Astrocyte (in vitro differentiated cells and primary cell): ENCODE results near the gene EDN3. TPM values are rescaled to one million over a fixed set of nuclear protein-coding genes. Genes with fewer than 3 reads are reported as not detected.
"Not testable (repeated sequence)": the region's sequence is repeated elsewhere in the genome, so short reads cannot be mapped to it uniquely, and the experiment has no call there.

ENCODE experiments used
- DNase-seq: peaks from one replicate; pipeline ENCODE4 v3.0.0-alpha.2; 2010; ENCODE audit warnings: low read depth
- FAIRE-seq: peaks from 2 replicates; lab custom pipeline; 2011; peaks lifted over from hg19 to GRCh38; lab: Jason Lieb, UNC
- H2AFZ ChIP-seq: 2 replicates; pipeline ENCODE4 v1.6.0; 2012; ENCODE audit warnings: low read depth, low read length, inconsistent platforms
- H3K27ac ChIP-seq: 2 replicates; pipeline ENCODE4 v1.5.1; 2011; ENCODE audit warnings: low read depth, low read length, inconsistent platforms
- H3K27me3 ChIP-seq: 2 replicates; pipeline ENCODE4 v1.6.0; 2011; ENCODE audit warnings: low read length, inconsistent platforms; ENCODE audit not compliant: insufficient read depth
- H3K36me3 ChIP-seq: 2 replicates; pipeline ENCODE4 v1.5.1; 2011; ENCODE audit warnings: low read length, inconsistent platforms; ENCODE audit not compliant: insufficient read depth
- H3K4me1 ChIP-seq: 2 replicates; pipeline ENCODE4 v1.5.1; 2011; ENCODE audit warnings: low read length, inconsistent platforms; ENCODE audit not compliant: insufficient read depth
- H3K4me2 ChIP-seq: 2 replicates; pipeline ENCODE4 v1.6.0; 2012; ENCODE audit warnings: low read length, inconsistent platforms
- H3K4me3 ChIP-seq: 2 replicates; pipeline ENCODE4 v1.5.1; 2011; ENCODE audit warnings: low read depth, mild to moderate bottlenecking, low read length, inconsistent platforms; ENCODE audit not compliant: insufficient read depth
- H3K79me2 ChIP-seq: 2 replicates; pipeline ENCODE4 v1.6.0; 2012; ENCODE audit warnings: mild to moderate bottlenecking, low read length, inconsistent platforms; ENCODE audit not compliant: insufficient read depth
- H3K9ac ChIP-seq: 2 replicates; pipeline ENCODE4 v1.6.0; 2012; ENCODE audit warnings: mild to moderate bottlenecking, low read length, inconsistent platforms
- H3K9me3 ChIP-seq: 2 replicates; pipeline ENCODE4 v1.5.1; 2012; ENCODE audit warnings: low read depth, mild to moderate bottlenecking, low read length, inconsistent platforms; ENCODE audit not compliant: insufficient read depth
- H4K20me1 ChIP-seq: 2 replicates; pipeline ENCODE4 v1.6.0; 2012; ENCODE audit warnings: low read length, inconsistent platforms; ENCODE audit not compliant: insufficient read depth
- H3K27ac Mint-ChIP-seq: one replicate; pipeline ENCODE4 v1.8.0; 2021; ENCODE audit warnings: mild to moderate bottlenecking, mixed read lengths; ENCODE audit not compliant: unreplicated experiment
- H3K27me3 Mint-ChIP-seq: one replicate; pipeline ENCODE4 v1.8.0; 2021; ENCODE audit warnings: low read depth, mixed read lengths; ENCODE audit not compliant: unreplicated experiment
- H3K36me3 Mint-ChIP-seq: one replicate; pipeline ENCODE4 v1.8.0; 2021; ENCODE audit warnings: low read depth, mixed read lengths; ENCODE audit not compliant: unreplicated experiment
- H3K4me1 Mint-ChIP-seq: one replicate; pipeline ENCODE4 v1.8.0; 2021; ENCODE audit warnings: low read depth, mixed read lengths; ENCODE audit not compliant: unreplicated experiment
- H3K4me3 Mint-ChIP-seq: one replicate; pipeline ENCODE4 v1.8.0; 2021; ENCODE audit warnings: mild to moderate bottlenecking, moderate library complexity, mixed read lengths; ENCODE audit not compliant: unreplicated experiment
- H3K9me3 Mint-ChIP-seq: one replicate; pipeline ENCODE4 v1.8.0; 2021; ENCODE audit warnings: mild to moderate bottlenecking, mixed read lengths; ENCODE audit not compliant: unreplicated experiment
- EZH2 ChIP-seq: IDR thresholded peaks from 2 replicates; pipeline ENCODE4 v1.6.1; 2012; ENCODE audit warnings: mild to moderate bottlenecking, low read length, inconsistent platforms; ENCODE audit not compliant: insufficient read depth
- total RNA-seq: library from RNA; stranded (reverse); gene quantifications from 2 replicates; pipeline ENCODE4 v1.2.1, GENCODE V29; 2021
- TF ChIP-seq, protein P1 (sequence below): IDR thresholded peaks from 2 replicates; pipeline ENCODE4 v1.5.1; 2011; ENCODE audit warnings: low read depth, mild to moderate bottlenecking, inconsistent platforms, low read length, moderate library complexity; ENCODE audit not compliant: insufficient read depth

Gene EDN3
- total RNA-seq, 1 donor from 2014 or later, result not detected

DNA sequence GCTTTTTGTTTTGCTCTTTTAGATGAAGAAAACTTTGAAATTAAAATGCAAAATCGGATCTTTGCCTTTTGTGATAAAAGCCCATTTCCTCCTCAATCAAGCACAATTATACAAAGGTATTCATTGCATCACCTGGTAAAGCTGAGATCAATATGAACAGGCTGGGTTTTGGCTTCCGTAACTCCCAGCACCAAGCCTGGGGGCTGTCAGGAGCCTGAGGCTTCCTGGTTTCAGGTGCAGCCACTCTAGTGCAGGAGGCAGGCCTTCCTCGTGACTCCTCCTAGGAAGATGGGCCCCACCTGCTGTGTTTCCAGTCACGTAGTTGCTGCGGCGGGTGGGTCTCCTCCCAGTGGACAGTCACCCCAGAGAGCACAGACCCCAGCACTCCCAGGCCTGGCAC is 54.0 kb downstream of the EDN3 start:
- H3K27me3 ChIP-seq, result no peaks in the 10 kb centered on the region
- Mint-ChIP-seq H3K27ac (no peak overlapping the region), H3K36me3 (no peaks in the 10 kb centered on the region), H3K4me3 (no peak overlapping the region), H3K4me1 (peaks cover 3% of the 10 kb centered on the region), H3K9me3 (no peaks in the 10 kb centered on the region), H3K27me3 (peaks cover 31% of the 10 kb centered on the region)
- no peaks in the 10 kb centered on the region for H3K79me2 ChIP-seq
- no peak overlapping the region for H3K27ac ChIP-seq
- H3K36me3 ChIP-seq, result no peaks in the 10 kb centered on the region
- no peak overlapping the region for H3K4me2 ChIP-seq
- DNase-seq (no peak), FAIRE-seq (no peak)
- H3K9me3 ChIP-seq, result peaks cover 7% of the 10 kb centered on the region
- H3K4me3 ChIP-seq, result no peak overlapping the region
- H3K9ac ChIP-seq, result no peak overlapping the region
- no peaks in the 10 kb centered on the region for H3K4me1 ChIP-seq
- no peaks in the 10 kb centered on the region for H4K20me1 ChIP-seq
- TF ChIP-seq, protein P1, sequence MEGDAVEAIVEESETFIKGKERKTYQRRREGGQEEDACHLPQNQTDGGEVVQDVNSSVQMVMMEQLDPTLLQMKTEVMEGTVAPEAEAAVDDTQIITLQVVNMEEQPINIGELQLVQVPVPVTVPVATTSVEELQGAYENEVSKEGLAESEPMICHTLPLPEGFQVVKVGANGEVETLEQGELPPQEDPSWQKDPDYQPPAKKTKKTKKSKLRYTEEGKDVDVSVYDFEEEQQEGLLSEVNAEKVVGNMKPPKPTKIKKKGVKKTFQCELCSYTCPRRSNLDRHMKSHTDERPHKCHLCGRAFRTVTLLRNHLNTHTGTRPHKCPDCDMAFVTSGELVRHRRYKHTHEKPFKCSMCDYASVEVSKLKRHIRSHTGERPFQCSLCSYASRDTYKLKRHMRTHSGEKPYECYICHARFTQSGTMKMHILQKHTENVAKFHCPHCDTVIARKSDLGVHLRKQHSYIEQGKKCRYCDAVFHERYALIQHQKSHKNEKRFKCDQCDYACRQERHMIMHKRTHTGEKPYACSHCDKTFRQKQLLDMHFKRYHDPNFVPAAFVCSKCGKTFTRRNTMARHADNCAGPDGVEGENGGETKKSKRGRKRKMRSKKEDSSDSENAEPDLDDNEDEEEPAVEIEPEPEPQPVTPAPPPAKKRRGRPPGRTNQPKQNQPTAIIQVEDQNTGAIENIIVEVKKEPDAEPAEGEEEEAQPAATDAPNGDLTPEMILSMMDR, result no peak
- TF ChIP-seq EZH2, result no peak
- no peak overlapping the region for H2AFZ ChIP-seq

DNA sequence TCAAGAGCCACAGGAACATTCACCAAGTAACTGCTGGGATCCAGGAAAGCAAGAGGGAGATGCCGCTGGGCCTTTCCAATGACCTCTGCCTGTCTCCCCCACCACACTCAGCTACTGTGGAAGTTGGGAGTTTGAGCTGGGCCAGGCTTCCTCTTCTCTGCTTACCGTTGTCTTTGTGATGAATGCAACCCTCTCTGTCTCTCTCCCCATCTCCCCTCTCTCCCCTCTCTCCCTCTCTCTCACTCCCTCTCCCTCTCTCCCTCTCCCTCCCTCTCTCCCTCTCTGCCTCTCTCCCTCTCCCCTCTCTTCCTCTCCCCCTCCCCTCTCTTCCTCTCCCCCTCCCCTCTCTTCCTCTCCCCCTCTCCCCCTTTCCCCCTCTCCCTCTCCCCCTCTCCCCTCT is 54.8 kb downstream of the EDN3 start:
- H3K27ac ChIP-seq, result no peak overlapping the region
- Mint-ChIP-seq H3K9me3 (no peaks in the 10 kb centered on the region), H3K4me3 (no peak overlapping the region), H3K27me3 (peaks cover 31% of the 10 kb centered on the region), H3K36me3 (no peaks in the 10 kb centered on the region), H3K27ac (no peak overlapping the region), H3K4me1 (peaks cover 3% of the 10 kb centered on the region)
- no peak for DNase-seq
- no peaks in the 10 kb centered on the region for H4K20me1 ChIP-seq
- H3K4me3 ChIP-seq, result no peak overlapping the region
- H3K9me3 ChIP-seq, result peaks cover 7% of the 10 kb centered on the region
- no peaks in the 10 kb centered on the region for H3K27me3 ChIP-seq
- TF ChIP-seq EZH2, result no peak
- TF ChIP-seq, protein P1, result no peak
- H3K4me2 ChIP-seq, result no peak overlapping the region
- no peaks in the 10 kb centered on the region for H3K36me3 ChIP-seq
- H3K4me1 ChIP-seq, result no peaks in the 10 kb centered on the region
- FAIRE-seq, result no peak
- H3K79me2 ChIP-seq, result no peaks in the 10 kb centered on the region
- H2AFZ ChIP-seq, result no peak overlapping the region
- H3K9ac ChIP-seq, result no peak overlapping the region

DNA sequence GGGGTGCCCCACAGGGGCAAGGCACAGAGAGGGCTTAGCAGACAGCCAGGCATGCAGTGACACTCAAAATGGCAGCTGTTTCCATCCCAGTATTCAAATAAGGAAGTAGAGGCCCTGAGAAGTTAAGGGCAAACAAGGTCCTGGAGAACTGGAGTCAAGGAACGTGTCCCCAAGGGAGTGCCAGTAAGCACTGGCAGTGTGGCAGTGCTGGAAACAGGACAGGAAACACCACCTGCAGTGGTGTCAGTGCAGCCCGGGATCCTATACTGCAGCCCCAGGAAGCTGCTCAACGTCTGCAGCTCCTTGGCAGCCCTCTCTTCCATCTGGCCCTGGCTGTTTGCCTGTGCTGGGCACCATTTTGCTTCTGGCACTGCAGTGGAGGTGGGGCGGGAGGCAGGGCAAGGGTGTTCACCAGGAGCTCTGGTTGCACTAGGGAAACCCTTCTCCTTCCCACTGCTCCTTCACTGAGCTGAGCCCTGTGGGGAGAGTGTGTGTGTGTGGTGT is 56.3 kb downstream of the EDN3 start:
- Mint-ChIP-seq H3K4me3 (no peak overlapping the region), H3K36me3 (no peaks in the 10 kb centered on the region), H3K4me1 (no peaks in the 10 kb centered on the region), H3K27ac (no peak overlapping the region), H3K27me3 (peaks cover 41% of the 10 kb centered on the region), H3K9me3 (no peaks in the 10 kb centered on the region)
- no peak overlapping the region for H3K4me3 ChIP-seq
- no peaks in the 10 kb centered on the region for H3K27me3 ChIP-seq
- H3K4me1 ChIP-seq, result no peaks in the 10 kb centered on the region
- no peak overlapping the region for H2AFZ ChIP-seq
- no peak overlapping the region for H3K27ac ChIP-seq
- no peaks in the 10 kb centered on the region for H4K20me1 ChIP-seq
- DNase-seq (no peak), FAIRE-seq (no peak)
- no peak overlapping the region for H3K9ac ChIP-seq
- no peaks in the 10 kb centered on the region for H3K79me2 ChIP-seq
- TF ChIP-seq, protein P1, result no peak
- TF ChIP-seq EZH2, result no peak
- peaks cover 7% of the 10 kb centered on the region for H3K9me3 ChIP-seq
- H3K4me2 ChIP-seq, result no peak overlapping the region
- H3K36me3 ChIP-seq, result no peaks in the 10 kb centered on the region

DNA sequence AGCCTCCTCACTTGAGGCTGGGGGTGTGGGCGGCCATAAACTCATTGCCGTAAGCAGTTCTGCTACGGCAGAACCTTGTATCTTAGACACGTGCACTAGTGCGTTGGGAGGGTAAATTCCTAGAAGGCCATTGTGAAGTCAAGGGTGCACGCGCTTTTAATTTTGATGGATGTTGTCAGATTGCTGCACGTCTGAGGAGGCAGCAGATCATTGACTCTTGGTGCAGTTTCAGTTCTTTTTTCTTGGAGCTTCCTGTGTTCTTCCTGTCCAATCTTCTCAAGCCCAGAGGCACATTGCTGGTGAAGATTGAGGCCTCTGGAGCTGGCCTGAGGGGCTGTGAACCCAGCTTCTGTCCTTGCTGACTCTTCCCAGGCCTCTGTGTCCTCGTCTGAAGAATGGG is 58.4 kb downstream of the EDN3 start:
- H3K27ac ChIP-seq, FAIRE-seq, H3K27ac Mint-ChIP-seq, H3K4me3 ChIP-seq, H3K79me2 ChIP-seq, H3K9ac ChIP-seq, H3K4me1 Mint-ChIP-seq, H2AFZ ChIP-seq, H3K36me3 ChIP-seq, H3K36me3 Mint-ChIP-seq, H3K27me3 ChIP-seq, H3K4me3 Mint-ChIP-seq, H3K9me3 ChIP-seq, H3K4me1 ChIP-seq, H3K9me3 Mint-ChIP-seq, H3K4me2 ChIP-seq, DNase-seq, H4K20me1 ChIP-seq: not testable (repeated sequence)
- H3K27me3 Mint-ChIP-seq, result peaks cover 41% of the 10 kb centered on the region
